ENCODE data around the gene AVPR2.
A peak's percentile ranks its signal among the peaks of the same experiment; 100 is the strongest.

AVPR2 gene

DNA sequence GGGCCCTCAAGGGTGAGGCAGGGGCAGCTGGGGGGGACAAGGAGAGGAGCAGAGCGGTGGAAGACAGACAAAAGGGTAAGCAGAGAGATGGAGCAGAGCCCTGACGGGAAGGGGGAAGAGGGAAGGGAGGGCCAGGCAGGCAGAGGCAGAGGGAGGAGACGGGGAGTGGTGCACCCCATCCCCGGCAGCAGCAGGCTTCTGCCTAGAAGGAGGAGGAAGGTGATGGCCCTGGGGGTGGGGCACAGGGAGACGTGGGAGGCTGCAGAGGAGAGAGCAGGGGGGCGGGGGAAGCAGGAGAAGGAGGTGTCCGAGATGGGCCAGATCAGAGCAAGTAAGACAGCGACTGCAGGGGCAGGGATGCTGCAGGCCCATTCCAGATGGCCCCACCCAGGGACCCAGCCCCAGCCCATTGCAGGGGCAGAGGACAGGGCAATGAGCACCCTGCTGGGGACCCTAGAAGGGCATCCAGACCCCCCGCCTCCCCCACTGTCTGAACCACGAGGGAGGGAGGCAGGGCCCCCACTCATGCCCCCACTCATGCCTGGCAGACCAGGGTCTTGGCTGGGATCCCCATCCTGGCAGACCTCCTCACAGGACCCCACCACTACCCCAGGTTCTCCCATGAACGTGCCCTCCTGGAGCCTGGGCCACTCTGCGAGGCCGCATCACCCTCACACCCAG is 21.2 kb upstream of the AVPR2 start:
- no peak for ATAC-seq
- TF ChIP-seq, protein P1, sequence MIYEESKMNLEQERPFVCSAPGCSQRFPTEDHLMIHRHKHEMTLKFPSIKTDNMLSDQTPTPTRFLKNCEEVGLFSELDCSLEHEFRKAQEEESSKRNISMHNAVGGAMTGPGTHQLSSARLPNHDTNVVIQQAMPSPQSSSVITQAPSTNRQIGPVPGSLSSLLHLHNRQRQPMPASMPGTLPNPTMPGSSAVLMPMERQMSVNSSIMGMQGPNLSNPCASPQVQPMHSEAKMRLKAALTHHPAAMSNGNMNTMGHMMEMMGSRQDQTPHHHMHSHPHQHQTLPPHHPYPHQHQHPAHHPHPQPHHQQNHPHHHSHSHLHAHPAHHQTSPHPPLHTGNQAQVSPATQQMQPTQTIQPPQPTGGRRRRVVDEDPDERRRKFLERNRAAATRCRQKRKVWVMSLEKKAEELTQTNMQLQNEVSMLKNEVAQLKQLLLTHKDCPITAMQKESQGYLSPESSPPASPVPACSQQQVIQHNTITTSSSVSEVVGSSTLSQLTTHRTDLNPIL (CRISPR knock-in tag; IDR thresholded peaks at IDR 0.05; ENCODE audit: low read depth): no peak
- no peak for TF ChIP-seq OSR1 (CRISPR knock-in tag; IDR thresholded peaks at IDR 0.05)
- TF ChIP-seq ISL1 (CRISPR knock-in tag; IDR thresholded peaks at IDR 0.05): no peak
- TF ChIP-seq, protein P2, sequence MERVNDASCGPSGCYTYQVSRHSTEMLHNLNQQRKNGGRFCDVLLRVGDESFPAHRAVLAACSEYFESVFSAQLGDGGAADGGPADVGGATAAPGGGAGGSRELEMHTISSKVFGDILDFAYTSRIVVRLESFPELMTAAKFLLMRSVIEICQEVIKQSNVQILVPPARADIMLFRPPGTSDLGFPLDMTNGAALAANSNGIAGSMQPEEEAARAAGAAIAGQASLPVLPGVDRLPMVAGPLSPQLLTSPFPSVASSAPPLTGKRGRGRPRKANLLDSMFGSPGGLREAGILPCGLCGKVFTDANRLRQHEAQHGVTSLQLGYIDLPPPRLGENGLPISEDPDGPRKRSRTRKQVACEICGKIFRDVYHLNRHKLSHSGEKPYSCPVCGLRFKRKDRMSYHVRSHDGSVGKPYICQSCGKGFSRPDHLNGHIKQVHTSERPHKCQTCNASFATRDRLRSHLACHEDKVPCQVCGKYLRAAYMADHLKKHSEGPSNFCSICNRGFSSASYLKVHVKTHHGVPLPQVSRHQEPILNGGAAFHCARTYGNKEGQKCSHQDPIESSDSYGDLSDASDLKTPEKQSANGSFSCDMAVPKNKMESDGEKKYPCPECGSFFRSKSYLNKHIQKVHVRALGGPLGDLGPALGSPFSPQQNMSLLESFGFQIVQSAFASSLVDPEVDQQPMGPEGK (CRISPR knock-in tag; IDR thresholded peaks at IDR 0.05; ENCODE audit: borderline replicate concordance): no peak
- no peak for TF ChIP-seq ZFP3 (CRISPR knock-in tag; IDR thresholded peaks at IDR 0.05)
- no peak for TF ChIP-seq TCF4 (CRISPR knock-in tag; IDR thresholded peaks at IDR 0.05; ENCODE audit: borderline replicate concordance)
- TF ChIP-seq, protein P3, sequence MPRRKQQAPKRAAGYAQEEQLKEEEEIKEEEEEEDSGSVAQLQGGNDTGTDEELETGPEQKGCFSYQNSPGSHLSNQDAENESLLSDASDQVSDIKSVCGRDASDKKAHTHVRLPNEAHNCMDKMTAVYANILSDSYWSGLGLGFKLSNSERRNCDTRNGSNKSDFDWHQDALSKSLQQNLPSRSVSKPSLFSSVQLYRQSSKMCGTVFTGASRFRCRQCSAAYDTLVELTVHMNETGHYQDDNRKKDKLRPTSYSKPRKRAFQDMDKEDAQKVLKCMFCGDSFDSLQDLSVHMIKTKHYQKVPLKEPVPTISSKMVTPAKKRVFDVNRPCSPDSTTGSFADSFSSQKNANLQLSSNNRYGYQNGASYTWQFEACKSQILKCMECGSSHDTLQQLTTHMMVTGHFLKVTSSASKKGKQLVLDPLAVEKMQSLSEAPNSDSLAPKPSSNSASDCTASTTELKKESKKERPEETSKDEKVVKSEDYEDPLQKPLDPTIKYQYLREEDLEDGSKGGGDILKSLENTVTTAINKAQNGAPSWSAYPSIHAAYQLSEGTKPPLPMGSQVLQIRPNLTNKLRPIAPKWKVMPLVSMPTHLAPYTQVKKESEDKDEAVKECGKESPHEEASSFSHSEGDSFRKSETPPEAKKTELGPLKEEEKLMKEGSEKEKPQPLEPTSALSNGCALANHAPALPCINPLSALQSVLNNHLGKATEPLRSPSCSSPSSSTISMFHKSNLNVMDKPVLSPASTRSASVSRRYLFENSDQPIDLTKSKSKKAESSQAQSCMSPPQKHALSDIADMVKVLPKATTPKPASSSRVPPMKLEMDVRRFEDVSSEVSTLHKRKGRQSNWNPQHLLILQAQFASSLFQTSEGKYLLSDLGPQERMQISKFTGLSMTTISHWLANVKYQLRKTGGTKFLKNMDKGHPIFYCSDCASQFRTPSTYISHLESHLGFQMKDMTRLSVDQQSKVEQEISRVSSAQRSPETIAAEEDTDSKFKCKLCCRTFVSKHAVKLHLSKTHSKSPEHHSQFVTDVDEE (CRISPR knock-in tag; IDR thresholded peaks at IDR 0.05): no peak
- TF ChIP-seq ARNTL (CRISPR knock-in tag; IDR thresholded peaks at IDR 0.05; ENCODE audit: borderline replicate concordance, low read depth): no peak
- no peak for TF ChIP-seq TOX (CRISPR knock-in tag; IDR thresholded peaks at IDR 0.05; ENCODE audit: borderline replicate concordance)
- no peak for TF ChIP-seq SNAI2 (CRISPR knock-in tag; IDR thresholded peaks at IDR 0.05)
- TF ChIP-seq, protein P4, sequence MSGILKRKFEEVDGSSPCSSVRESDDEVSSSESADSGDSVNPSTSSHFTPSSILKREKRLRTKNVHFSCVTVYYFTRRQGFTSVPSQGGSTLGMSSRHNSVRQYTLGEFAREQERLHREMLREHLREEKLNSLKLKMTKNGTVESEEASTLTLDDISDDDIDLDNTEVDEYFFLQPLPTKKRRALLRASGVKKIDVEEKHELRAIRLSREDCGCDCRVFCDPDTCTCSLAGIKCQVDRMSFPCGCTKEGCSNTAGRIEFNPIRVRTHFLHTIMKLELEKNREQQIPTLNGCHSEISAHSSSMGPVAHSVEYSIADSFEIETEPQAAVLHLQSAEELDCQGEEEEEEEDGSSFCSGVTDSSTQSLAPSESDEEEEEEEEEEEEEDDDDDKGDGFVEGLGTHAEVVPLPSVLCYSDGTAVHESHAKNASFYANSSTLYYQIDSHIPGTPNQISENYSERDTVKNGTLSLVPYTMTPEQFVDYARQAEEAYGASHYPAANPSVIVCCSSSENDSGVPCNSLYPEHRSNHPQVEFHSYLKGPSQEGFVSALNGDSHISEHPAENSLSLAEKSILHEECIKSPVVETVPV (CRISPR knock-in tag; IDR thresholded peaks at IDR 0.05): no peak
- TF ChIP-seq RARB (CRISPR knock-in tag; IDR thresholded peaks at IDR 0.05): no peak
- no peak for TF ChIP-seq ZNF565 (CRISPR knock-in tag; conservative IDR thresholded peaks at IDR 0.05; ENCODE audit: low read depth)
- TF ChIP-seq PPARA (CRISPR knock-in tag; IDR thresholded peaks at IDR 0.05; ENCODE audit: borderline replicate concordance): no peak
- TF ChIP-seq ZNF70 (CRISPR knock-in tag; IDR thresholded peaks at IDR 0.05): no peak
- no peak for TF ChIP-seq ZC3H10 (CRISPR knock-in tag; IDR thresholded peaks at IDR 0.05)

DNA sequence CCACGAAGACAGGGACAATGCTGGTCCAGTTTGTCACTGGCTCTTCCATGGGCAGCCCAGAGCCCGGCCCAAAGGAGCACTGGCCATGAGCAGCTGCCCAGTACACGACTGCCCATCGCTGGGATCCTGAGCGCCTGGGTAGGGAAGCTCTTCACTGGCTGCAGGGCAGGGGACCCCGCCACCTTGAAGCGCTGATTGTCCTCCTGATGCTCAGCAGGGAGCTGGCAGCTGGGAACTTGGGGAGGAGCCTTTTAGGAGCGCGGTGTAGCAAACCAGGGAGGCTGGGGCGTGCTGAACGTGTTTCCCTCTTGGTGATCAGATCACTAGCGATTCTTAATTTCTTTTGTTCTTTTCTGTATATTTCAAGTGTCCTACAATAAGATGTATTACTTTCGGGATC is 20.3 kb upstream of the AVPR2 start:
- no peak for ATAC-seq
- TF ChIP-seq CSDC2 (CRISPR knock-in tag; IDR thresholded peaks at IDR 0.05): no peak

DNA sequence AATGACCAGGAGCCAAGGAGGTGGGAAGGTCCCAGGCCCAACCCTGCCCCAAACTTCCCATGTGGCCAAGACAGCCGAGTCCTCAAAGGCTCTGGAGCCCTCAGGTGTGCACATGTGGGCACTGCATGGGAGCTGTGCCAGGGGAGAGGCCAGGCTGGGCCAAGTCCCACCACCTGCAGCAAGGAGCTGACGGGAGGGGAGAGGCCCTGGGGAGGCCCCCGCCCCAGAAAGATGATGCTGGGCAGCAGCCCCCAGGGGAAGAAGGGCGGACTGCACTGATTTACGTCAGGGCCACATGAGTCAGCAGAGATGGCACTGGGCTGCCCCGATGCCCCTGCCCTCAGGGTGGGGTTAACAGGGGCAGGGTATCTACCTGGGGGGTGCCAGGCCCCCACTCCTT is 19.9 kb upstream of the AVPR2 start:
- ATAC-seq: peak; percentile 30
- TF ChIP-seq PPARA (CRISPR knock-in tag; IDR thresholded peaks at IDR 0.05; ENCODE audit: borderline replicate concordance) (no peak), OSR1 (CRISPR knock-in tag; IDR thresholded peaks at IDR 0.05) (no peak), ARNTL (CRISPR knock-in tag; IDR thresholded peaks at IDR 0.05; ENCODE audit: borderline replicate concordance, low read depth) (no peak), ZFP30 (CRISPR knock-in tag; IDR thresholded peaks at IDR 0.05) (no peak), ZC3H10 (CRISPR knock-in tag; IDR thresholded peaks at IDR 0.05) (no peak), TCF4 (CRISPR knock-in tag; IDR thresholded peaks at IDR 0.05; ENCODE audit: borderline replicate concordance) (no peak), CSDC2 (CRISPR knock-in tag; IDR thresholded peaks at IDR 0.05) (no peak), ZNF8 (CRISPR knock-in tag; IDR thresholded peaks at IDR 0.05) (no peak), RARB (CRISPR knock-in tag; IDR thresholded peaks at IDR 0.05) (no peak), ZNF565 (CRISPR knock-in tag; conservative IDR thresholded peaks at IDR 0.05; ENCODE audit: low read depth) (no peak), ZNF70 (CRISPR knock-in tag; IDR thresholded peaks at IDR 0.05) (no peak), BACH2 (CRISPR knock-in tag; IDR thresholded peaks at IDR 0.05; ENCODE audit: borderline replicate concordance) (no peak)
- TF ChIP-seq, protein P1 (CRISPR knock-in tag; IDR thresholded peaks at IDR 0.05; ENCODE audit: low read depth): no peak
- TF ChIP-seq, protein P4 (CRISPR knock-in tag; IDR thresholded peaks at IDR 0.05): no peak
- TF ChIP-seq, protein P2 (CRISPR knock-in tag; IDR thresholded peaks at IDR 0.05; ENCODE audit: borderline replicate concordance): no peak
- TF ChIP-seq, protein P3 (CRISPR knock-in tag; IDR thresholded peaks at IDR 0.05): no peak
